HUES6 (cell line): Measurements from ENCODE around the gene DDIAS.

Source experiments
- H3K27ac ChIP-seq: 2 replicates; pipeline ENCODE4 v1.7.0; 2013; ENCODE audit warnings: low read depth, mild to moderate bottlenecking, low read length, inconsistent platforms
- H3K27me3 ChIP-seq: 2 replicates; pipeline ENCODE4 v1.6.1; 2013; ENCODE audit warnings: low read length; ENCODE audit not compliant: control insufficient read depth, insufficient read depth
- H3K36me3 ChIP-seq: 2 replicates; pipeline ENCODE4 v1.6.1; 2013; ENCODE audit warnings: low read length; ENCODE audit not compliant: control insufficient read depth, insufficient read depth
- H3K4me1 ChIP-seq: 2 replicates; pipeline ENCODE4 v1.6.1; 2013; ENCODE audit warnings: low read length; ENCODE audit not compliant: control insufficient read depth, insufficient read depth
- H3K4me3 ChIP-seq: 2 replicates; pipeline ENCODE4 v1.5.1; 2013; ENCODE audit warnings: low read depth, low read length
- H3K9ac ChIP-seq: one replicate; pipeline ENCODE4 v1.6.1; 2013; ENCODE audit warnings: mild to moderate bottlenecking, low read length
- H3K9me3 ChIP-seq: 2 replicates; pipeline ENCODE4 v1.6.1; 2013; ENCODE audit warnings: low read depth, low read length; ENCODE audit not compliant: control insufficient read depth, insufficient read depth

The DDIAS gene

DNA sequence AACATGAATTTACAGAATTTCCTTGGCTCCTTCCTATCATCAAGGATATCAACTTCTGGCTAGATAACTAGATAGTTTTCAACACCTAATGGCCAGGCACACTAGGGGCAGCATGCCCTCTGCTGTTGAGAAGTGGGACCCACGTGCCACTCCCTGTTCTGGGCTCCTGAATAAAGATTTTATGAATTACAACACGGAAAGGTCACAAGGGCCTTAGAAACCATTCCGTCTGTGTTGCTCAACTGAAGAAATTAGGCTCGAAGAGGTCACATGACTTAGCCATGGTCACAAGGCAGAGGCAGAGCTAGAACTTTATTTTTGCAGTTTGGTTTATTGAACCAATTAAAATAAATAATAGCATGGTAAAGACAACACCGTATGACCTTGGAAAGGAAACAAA is 37.3 kb upstream of the DDIAS start:
- Histone ChIP-seq H3K9ac (no peak overlapping the region), H3K27me3 (no peaks in the 10 kb centered on the region), H3K9me3 (no peaks in the 10 kb centered on the region), H3K27ac (no peak overlapping the region), H3K4me3 (no peak overlapping the region), H3K36me3 (no peaks in the 10 kb centered on the region), H3K4me1 (no peaks in the 10 kb centered on the region)

GRCh38 chr11:82865841-82866240 is 35.7 kb upstream of the DDIAS start:
- Histone ChIP-seq H3K27ac (no peak overlapping the region), H3K4me1 (no peaks in the 10 kb centered on the region), H3K9ac (no peak overlapping the region), H3K4me3 (no peak overlapping the region), H3K27me3 (no peaks in the 10 kb centered on the region), H3K36me3 (no peaks in the 10 kb centered on the region), H3K9me3 (no peaks in the 10 kb centered on the region)

- Histone ChIP-seq H3K4me3 (no peak overlapping the region), H3K9ac (no peak overlapping the region), H3K36me3 (no peaks in the 10 kb centered on the region), H3K9me3 (no peaks in the 10 kb centered on the region), H3K27ac (no peak overlapping the region), H3K27me3 (no peaks in the 10 kb centered on the region), H3K4me1 (no peaks in the 10 kb centered on the region)
Measured at GRCh38 chr11:82867495-82868082, 33.9 kb upstream of the DDIAS start.

DNA sequence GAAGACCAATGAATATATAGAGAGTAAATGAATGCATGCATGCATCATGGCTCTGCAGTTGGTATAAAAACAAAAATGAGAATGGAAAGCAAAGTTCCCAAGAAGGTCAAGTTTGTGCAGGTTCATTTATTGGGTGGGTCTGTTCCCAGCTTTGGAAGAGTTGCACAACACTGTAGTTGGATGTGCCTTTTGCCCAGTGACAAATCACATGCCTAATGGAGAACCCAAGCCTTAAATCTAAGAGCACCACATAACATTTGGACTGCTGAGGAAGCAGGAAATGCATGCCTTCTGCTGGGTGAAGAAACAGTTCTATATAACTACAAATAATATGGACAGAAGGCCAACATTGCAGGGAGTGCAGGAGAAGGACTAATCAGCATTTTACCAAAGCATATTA is 31.9 kb upstream of the DDIAS start:
- no peak overlapping the region for H3K27ac ChIP-seq
- no peaks in the 10 kb centered on the region for H3K36me3 ChIP-seq
- H3K4me1 ChIP-seq: no peaks in the 10 kb centered on the region
- no peak overlapping the region for H3K9ac ChIP-seq
- H3K9me3 ChIP-seq: no peaks in the 10 kb centered on the region
- H3K27me3 ChIP-seq: no peaks in the 10 kb centered on the region
- H3K4me3 ChIP-seq: no peak overlapping the region

- peaks cover 4% of the 10 kb centered on the region for H3K4me1 ChIP-seq
- no peak overlapping the region for H3K9ac ChIP-seq
- no peaks in the 10 kb centered on the region for H3K36me3 ChIP-seq
- H3K9me3 ChIP-seq: no peaks in the 10 kb centered on the region
- no peak overlapping the region for H3K4me3 ChIP-seq
- no peaks in the 10 kb centered on the region for H3K27me3 ChIP-seq
- no peak overlapping the region for H3K27ac ChIP-seq
Measured at GRCh38 chr11:82871646-82872045, 29.9 kb upstream of the DDIAS start.

DNA sequence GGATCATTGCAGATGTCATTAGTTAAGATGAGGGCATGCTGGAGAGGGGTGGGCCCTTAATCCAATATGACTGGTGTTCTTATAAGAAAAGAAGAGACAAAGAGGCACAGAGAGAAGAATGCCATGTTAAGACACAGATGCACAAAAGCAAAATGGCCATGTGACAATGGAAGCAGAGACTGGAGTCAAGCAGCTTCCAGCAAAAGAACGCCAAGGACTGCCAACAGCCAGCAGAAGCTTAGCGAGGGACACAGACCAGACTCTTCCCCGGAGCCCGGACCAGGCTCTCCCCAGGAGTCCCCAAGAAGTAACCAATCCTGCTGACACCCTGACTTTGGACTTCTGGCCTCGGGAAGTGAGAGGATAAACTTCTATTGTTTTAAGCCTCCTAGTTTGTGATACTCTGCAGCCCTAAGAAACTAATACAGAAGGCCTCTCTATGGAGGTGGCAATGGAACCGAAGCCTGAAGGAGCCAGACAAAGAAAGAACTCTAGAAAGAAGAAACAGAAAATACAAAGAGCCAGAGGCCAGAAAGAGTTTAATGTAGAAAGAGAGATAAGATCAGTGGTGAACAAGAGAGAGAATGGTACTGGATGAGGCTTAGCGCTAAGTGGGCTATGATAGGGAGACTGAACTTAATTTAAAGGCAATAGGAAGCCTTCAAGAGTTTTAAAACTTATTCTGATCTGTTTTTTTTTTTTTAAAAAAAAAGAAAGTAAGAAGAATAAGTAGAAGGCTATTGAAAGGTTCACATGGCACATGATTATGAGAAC is 29.0 kb upstream of the DDIAS start:
- Histone ChIP-seq H3K9ac (no peak overlapping the region), H3K4me1 (peaks cover 4% of the 10 kb centered on the region), H3K27me3 (no peaks in the 10 kb centered on the region), H3K27ac (no peak overlapping the region), H3K4me3 (no peak overlapping the region), H3K9me3 (peaks cover 5% of the 10 kb centered on the region), H3K36me3 (no peaks in the 10 kb centered on the region)

GRCh38 chr11:82873919-82874333 is 27.6 kb upstream of the DDIAS start:
- Histone ChIP-seq H3K27me3 (no peaks in the 10 kb centered on the region), H3K4me3 (no peak overlapping the region), H3K9ac (no peak overlapping the region), H3K9me3 (peaks cover 13% of the 10 kb centered on the region), H3K27ac (no peak overlapping the region), H3K4me1 (peaks cover 4% of the 10 kb centered on the region), H3K36me3 (no peaks in the 10 kb centered on the region)

DNA sequence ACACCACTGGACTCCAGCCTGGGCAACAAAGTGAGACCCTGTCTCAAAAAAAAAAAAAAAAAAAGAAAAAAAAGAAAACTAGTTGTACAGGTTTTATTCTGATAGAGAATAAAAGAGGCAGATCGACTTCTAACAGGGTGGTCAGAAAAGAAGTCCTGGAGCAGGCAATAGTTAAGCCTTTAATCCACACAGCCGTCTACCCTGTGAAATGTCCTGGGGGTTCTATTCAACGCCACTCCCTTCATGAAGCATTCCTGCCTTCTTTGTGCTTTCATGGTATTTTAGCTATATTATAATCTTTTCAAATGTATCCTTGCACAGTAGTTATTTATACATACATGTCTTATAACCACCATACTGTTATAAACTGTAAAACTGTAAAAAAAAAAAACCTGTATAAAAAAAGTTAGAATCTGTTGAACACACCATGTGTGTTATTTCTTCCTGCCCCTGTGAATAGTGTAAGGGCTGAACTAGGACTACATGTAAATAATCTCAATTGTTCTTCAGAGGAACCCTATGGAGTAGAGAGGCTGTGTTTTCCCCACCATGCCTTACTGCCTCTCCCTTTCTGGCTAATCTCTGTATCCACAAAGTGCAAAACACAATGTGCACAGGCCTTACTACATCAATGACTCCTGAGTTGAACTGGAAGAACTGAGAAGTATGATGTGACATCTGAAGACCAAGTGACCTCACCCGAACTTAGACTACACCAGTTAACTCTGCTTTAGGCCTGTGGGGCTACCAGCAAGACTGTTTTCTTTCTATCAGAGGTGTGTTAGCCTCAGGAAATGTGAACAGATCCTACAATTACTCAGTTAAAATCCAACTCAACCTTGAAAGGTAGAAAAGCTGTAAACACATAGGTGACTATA is 26.7 kb upstream of the DDIAS start:
- Histone ChIP-seq H3K27ac (no peak overlapping the region), H3K9me3 (peaks cover 15% of the 10 kb centered on the region), H3K36me3 (no peaks in the 10 kb centered on the region), H3K4me1 (peaks cover 4% of the 10 kb centered on the region), H3K9ac (no peak overlapping the region), H3K27me3 (no peaks in the 10 kb centered on the region), H3K4me3 (no peak overlapping the region)

GRCh38 chr11:82883853-82884252 is 17.7 kb upstream of the DDIAS start:
- no peaks in the 10 kb centered on the region for H3K4me1 ChIP-seq
- H3K36me3 ChIP-seq: no peaks in the 10 kb centered on the region; the same call in 1 of the 2 replicates
- no peak overlapping the region for H3K9ac ChIP-seq
- no peak overlapping the region for H3K27ac ChIP-seq
- no peaks in the 10 kb centered on the region for H3K27me3 ChIP-seq
- H3K9me3 ChIP-seq: peaks cover 16% of the 10 kb centered on the region
- H3K4me3 ChIP-seq: no peak overlapping the region

GRCh38 chr11:82889133-82890001 is 12.2 kb upstream of the DDIAS start:
- Histone ChIP-seq H3K4me1 (no peaks in the 10 kb centered on the region; the same call in 1 of the 2 replicates), H3K4me3 (no peak overlapping the region), H3K27me3 (no peaks in the 10 kb centered on the region), H3K36me3 (no peaks in the 10 kb centered on the region), H3K9me3 (no peaks in the 10 kb centered on the region), H3K9ac (no peak overlapping the region), H3K27ac (no peak overlapping the region)
